Activated T-cell treated with anti-CD3 and anti-CD28 coated beads, Interleukin-2, amount 50 U/mL, for 4 hours (primary cell): ENCODE results near the gene PDCD6IP. TPM values are rescaled to one million over a fixed set of nuclear protein-coding genes. Genes with fewer than 3 reads are reported as not detected.
"Not testable (repeated sequence)": the region's sequence is repeated elsewhere in the genome, so short reads cannot be mapped to it uniquely, and the experiment has no call there.

ENCODE experiments used
- ATAC-seq, 2 donors: fragments of 200-7000 bp; cut with Tn5 transposase; one replicate each; pipeline ENCODE4 v1.10.0; 2021
- DNase-seq: peaks from one replicate; pipeline ENCODE4 v3.0.0-alpha.2; 2020
- H3K27me3 Mint-ChIP-seq: one replicate; pipeline ENCODE4 v1.8.0; 2021; ENCODE audit warnings: low read depth, mixed read lengths
- H3K36me3 Mint-ChIP-seq: one replicate; pipeline ENCODE4 v1.8.0; 2022; ENCODE audit warnings: mixed read lengths; ENCODE audit not compliant: insufficient read depth
- H3K4me1 Mint-ChIP-seq: one replicate; pipeline ENCODE4 v1.8.0; 2021; ENCODE audit warnings: low read depth, mixed read lengths
- H3K4me3 Mint-ChIP-seq: one replicate; pipeline ENCODE4 v1.8.0; 2021; ENCODE audit warnings: mild to moderate bottlenecking, moderate library complexity, mixed read lengths
- H3K9me3 Mint-ChIP-seq: one replicate; pipeline ENCODE4 v1.8.0; 2021; ENCODE audit warnings: mixed read lengths
- total RNA-seq, 3 donors: library from RNA; stranded (reverse); gene quantifications; one replicate each; pipeline ENCODE4 v1.2.1, GENCODE V29; 2021

PDCD6IP gene
- total RNA-seq, 3 donors from 2014 or later: 167 to 177 (median 172) TPM

DNA sequence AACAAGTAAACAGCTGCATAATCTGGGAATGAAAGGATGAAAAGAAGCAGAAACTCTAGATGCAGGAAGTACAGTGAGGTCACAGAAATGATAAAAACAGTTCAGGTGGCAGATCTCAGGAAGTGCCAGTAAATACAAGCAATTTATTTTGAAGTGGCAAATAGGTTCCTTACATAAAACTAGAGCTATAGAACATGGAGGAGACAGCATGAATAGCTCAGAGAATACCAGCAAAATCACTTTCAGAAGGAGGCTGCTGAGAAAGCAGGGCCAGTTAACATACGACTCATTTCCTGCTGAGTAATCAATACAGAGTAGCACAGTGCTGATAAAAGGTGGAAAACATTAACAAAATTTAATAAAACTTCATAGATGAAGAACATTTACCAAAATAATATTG, 57.0 kb downstream of the PDCD6IP start:
- DNase-seq, H3K27me3 Mint-ChIP-seq, H3K9me3 Mint-ChIP-seq, H3K4me3 Mint-ChIP-seq: not testable (repeated sequence)
- H3K36me3 Mint-ChIP-seq: peaks cover 47% of the 10 kb centered on the region
- peak; percentile 90 to 93 for ATAC-seq
- H3K4me1 Mint-ChIP-seq: peaks cover 30% of the 10 kb centered on the region

DNA sequence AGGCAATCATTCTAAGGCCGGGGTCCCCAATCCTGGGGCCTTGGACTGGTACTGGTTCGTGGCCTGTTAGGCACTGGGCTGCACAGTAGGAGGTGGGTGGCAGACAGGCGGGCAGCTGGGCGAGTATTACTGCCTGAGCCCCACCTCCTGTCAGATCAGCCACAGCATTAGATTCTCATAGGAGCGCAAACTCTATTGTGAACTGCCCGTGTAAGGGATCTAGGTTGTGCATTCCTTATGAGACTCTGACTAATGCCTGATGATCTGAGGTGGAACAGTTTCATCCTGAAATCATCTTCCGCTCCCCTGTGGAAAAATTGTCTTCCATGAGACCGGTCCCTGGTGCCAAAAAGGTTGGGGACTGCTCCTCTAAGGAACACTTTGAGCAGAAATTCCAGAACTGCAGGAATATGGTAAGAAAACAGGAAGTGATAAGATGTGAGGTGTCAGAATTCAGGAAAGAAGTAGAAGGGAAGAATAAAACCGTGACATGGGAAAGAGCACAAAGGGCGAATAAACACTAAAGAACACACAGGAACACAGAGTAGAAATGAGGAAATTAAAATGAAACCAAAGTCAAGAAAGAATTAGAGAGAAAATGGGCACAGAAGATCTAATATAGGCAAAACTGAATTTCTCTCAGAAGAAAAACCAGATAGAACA, 57.6 kb downstream of the PDCD6IP start:
- Mint-ChIP-seq H3K4me3 (no peak overlapping the region), H3K9me3 (no peaks in the 10 kb centered on the region), H3K27me3 (no peaks in the 10 kb centered on the region), H3K36me3 (peaks cover 43% of the 10 kb centered on the region), H3K4me1 (peaks cover 24% of the 10 kb centered on the region)
- DNase-seq: no peak
- peak; percentile 14 to 32 for ATAC-seq

- H3K9me3 Mint-ChIP-seq, H3K27me3 Mint-ChIP-seq, ATAC-seq, H3K4me3 Mint-ChIP-seq, DNase-seq: not testable (repeated sequence)
- H3K4me1 Mint-ChIP-seq: peaks cover 20% of the 10 kb centered on the region
- peaks cover 39% of the 10 kb centered on the region for H3K36me3 Mint-ChIP-seq
Observed at GRCh38 chr3:33857701-33858100, 59.3 kb downstream of the PDCD6IP start.

DNA sequence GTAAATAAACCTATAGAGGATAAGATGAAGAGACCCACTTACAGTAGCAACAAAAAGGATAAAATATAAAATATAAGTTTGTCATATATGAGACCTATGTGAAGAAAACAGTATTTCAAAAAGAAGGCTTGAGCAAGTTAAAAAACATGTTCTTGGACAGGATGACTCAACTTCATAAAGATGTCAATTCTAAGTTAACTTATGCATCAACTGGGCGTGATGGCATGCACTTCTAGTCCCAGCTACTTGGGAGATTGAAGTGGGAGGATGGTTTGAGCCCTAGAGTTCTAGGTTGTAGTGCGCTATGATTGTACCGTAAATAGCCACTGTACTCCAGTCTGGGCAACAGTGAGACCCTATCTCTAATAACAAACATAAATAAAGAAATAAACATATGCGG, 59.7 kb downstream of the PDCD6IP start:
- Mint-ChIP-seq H3K4me1 (peaks cover 20% of the 10 kb centered on the region), H3K4me3 (no peak overlapping the region), H3K27me3 (no peaks in the 10 kb centered on the region), H3K9me3 (no peaks in the 10 kb centered on the region), H3K36me3 (peaks cover 40% of the 10 kb centered on the region)
- no peak for ATAC-seq
- DNase-seq: no peak

- no peaks in the 10 kb centered on the region for H3K27me3 Mint-ChIP-seq
- DNase-seq (no peak), ATAC-seq (no peak)
- peaks cover 6% of the 10 kb centered on the region for H3K4me1 Mint-ChIP-seq
- no peak overlapping the region for H3K4me3 Mint-ChIP-seq
- H3K9me3 Mint-ChIP-seq: no peaks in the 10 kb centered on the region
- H3K36me3 Mint-ChIP-seq: peaks cover 38% of the 10 kb centered on the region
Observed at GRCh38 chr3:33860373-33861050, 62.1 kb downstream of the PDCD6IP start.

GRCh38 chr3:33865133-33865532, 66.7 kb downstream of the PDCD6IP start:
- H3K36me3 Mint-ChIP-seq: peaks cover 31% of the 10 kb centered on the region
- H3K4me1 Mint-ChIP-seq: no peaks in the 10 kb centered on the region
- no peaks in the 10 kb centered on the region for H3K27me3 Mint-ChIP-seq
- DNase-seq (no peak), ATAC-seq (no peak)
- H3K4me3 Mint-ChIP-seq: no peak overlapping the region
- no peaks in the 10 kb centered on the region for H3K9me3 Mint-ChIP-seq

GRCh38 chr3:33868309-33868708, 69.9 kb downstream of the PDCD6IP start:
- peaks cover 22% of the 10 kb centered on the region for H3K36me3 Mint-ChIP-seq
- H3K9me3 Mint-ChIP-seq: no peaks in the 10 kb centered on the region
- H3K27me3 Mint-ChIP-seq: no peaks in the 10 kb centered on the region
- ATAC-seq: peak in 1 of 2 donors; percentile 41
- DNase-seq: no peak
- H3K4me3 Mint-ChIP-seq: no peak overlapping the region
- no peaks in the 10 kb centered on the region for H3K4me1 Mint-ChIP-seq

GRCh38 chr3:33869977-33870376, 71.5 kb downstream of the PDCD6IP start:
- ATAC-seq (no peak), DNase-seq (no peak)
- no peak overlapping the region for H3K4me3 Mint-ChIP-seq
- no peaks in the 10 kb centered on the region for H3K27me3 Mint-ChIP-seq
- no peaks in the 10 kb centered on the region for H3K4me1 Mint-ChIP-seq
- H3K36me3 Mint-ChIP-seq: peaks cover 11% of the 10 kb centered on the region
- no peaks in the 10 kb centered on the region for H3K9me3 Mint-ChIP-seq

GRCh38 chr3:33874815-33875214, 76.4 kb downstream of the PDCD6IP start:
- H3K4me1 Mint-ChIP-seq: no peaks in the 10 kb centered on the region
- H3K9me3 Mint-ChIP-seq: no peaks in the 10 kb centered on the region
- no peaks in the 10 kb centered on the region for H3K36me3 Mint-ChIP-seq
- no peaks in the 10 kb centered on the region for H3K27me3 Mint-ChIP-seq
- ATAC-seq (no peak), DNase-seq (no peak)
- H3K4me3 Mint-ChIP-seq: no peak overlapping the region

DNA sequence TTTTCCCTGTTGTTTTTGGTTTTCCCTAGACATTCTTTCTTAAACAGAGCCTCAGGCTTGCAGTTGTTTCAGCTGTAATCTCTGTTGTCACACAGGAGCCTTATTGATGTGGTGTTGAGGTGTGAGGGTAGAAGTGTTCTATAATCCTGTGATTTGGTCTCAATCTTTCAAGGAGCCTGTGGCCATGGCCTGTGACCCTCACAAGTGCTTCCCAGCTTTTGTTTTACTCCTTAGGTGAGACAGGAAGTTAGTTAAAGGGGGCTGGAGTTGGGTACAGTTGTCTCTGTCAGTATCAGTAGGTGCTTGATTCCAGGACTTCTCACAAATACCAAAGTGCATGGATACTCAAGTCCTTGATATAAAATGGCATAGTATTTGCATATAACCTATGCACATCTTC, 77.2 kb downstream of the PDCD6IP start:
- Mint-ChIP-seq H3K27me3 (no peaks in the 10 kb centered on the region), H3K9me3 (no peaks in the 10 kb centered on the region), H3K4me3 (no peak overlapping the region), H3K36me3 (no peaks in the 10 kb centered on the region), H3K4me1 (no peaks in the 10 kb centered on the region)
- DNase-seq: no peak
- ATAC-seq: no peak

GRCh38 chr3:33877187-33877586, 78.8 kb downstream of the PDCD6IP start:
- no peak for DNase-seq
- Mint-ChIP-seq H3K9me3 (no peaks in the 10 kb centered on the region), H3K4me3 (no peak overlapping the region), H3K36me3 (no peaks in the 10 kb centered on the region), H3K4me1 (no peaks in the 10 kb centered on the region), H3K27me3 (no peaks in the 10 kb centered on the region)
- no peak for ATAC-seq

DNA sequence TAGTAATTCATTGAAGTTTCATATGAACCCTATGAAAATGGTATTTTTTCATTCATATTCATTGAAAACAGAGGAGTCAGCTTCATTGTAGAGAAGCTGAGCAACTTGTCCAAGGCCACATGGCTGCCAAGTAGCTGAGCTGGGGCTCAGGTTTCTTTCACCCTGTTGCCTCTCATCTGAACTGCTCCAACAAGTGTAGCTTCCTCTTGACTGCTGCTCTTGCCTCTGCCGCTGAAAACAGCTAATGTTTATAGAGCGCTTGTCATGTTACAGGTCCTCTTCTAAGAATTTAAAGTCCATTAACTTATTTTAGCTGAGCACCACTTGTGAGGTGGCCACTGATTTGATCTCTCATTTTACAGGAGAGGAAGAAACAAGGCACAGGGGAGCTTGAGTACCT, 81.1 kb downstream of the PDCD6IP start:
- Mint-ChIP-seq H3K4me3 (no peak overlapping the region), H3K9me3 (no peaks in the 10 kb centered on the region), H3K4me1 (peaks cover 3% of the 10 kb centered on the region), H3K36me3 (no peaks in the 10 kb centered on the region), H3K27me3 (no peaks in the 10 kb centered on the region)
- no peak for ATAC-seq
- no peak for DNase-seq

DNA sequence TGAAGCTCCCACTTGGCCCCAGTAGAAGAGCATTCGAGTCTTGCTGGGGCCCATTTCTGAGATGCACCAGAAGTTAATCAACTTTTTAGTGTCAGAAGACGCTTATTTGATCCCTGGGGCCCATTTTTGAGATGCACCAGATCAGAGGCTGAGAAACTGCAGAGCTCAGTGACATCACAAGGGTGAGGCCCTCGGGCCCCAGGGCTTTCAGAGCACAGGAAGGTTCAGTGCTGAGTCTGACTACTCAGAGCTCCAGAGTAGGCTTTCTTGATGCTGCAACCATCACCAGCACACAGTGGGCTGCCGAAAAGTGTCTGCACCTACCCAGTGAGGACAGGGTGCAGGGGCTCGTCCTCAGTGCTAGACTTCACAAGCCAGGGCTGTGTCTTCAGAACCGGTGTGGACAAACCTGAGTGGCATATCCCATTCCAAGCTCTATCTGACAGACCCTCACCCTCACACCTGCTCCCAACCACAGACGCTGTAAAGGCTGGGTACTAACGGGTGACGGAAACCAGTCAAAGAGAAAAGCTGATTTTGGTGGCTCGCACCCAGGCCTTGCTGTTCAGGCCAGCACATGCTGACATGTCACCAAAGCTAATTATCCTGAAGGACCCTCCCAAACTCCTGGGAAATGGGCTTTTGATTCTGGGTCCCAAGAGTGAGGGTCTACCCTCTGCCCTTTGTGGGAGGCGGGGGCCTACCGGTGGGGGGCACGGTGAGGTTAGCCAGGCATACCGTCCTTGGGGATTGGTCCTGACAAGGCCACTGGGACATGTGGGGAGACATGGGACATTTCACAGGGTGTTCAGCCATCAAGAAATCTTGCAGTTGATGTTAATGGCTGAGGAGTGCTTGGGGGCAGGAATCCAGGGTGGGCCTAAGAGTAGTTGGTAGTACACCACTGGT, 83.0 kb downstream of the PDCD6IP start:
- Mint-ChIP-seq H3K27me3 (peaks cover 3% of the 10 kb centered on the region), H3K9me3 (no peaks in the 10 kb centered on the region), H3K4me1 (peaks cover 3% of the 10 kb centered on the region), H3K4me3 (no peak overlapping the region), H3K36me3 (no peaks in the 10 kb centered on the region)
- no peak for DNase-seq
- no peak for ATAC-seq

GRCh38 chr3:33882296-33882695, 83.9 kb downstream of the PDCD6IP start:
- no peaks in the 10 kb centered on the region for H3K9me3 Mint-ChIP-seq
- H3K4me3 Mint-ChIP-seq: no peak overlapping the region
- no peaks in the 10 kb centered on the region for H3K36me3 Mint-ChIP-seq
- DNase-seq (no peak), ATAC-seq (no peak)
- H3K4me1 Mint-ChIP-seq: peaks cover 3% of the 10 kb centered on the region
- H3K27me3 Mint-ChIP-seq: peaks cover 3% of the 10 kb centered on the region
